GM12874 (cell line): ENCODE results near the gene KCTD16.

Experiments used
- TF ChIP-seq, protein P1 (sequence below): IDR thresholded peaks from 2 replicates; pipeline ENCODE4 v1.5.1; 2011; ENCODE audit warnings: low read depth, mild to moderate bottlenecking, control low read depth, low read length, moderate library complexity; ENCODE audit not compliant: insufficient read depth

Gene KCTD16

GRCh38 chr5:144142139-144142823 is 28.4 kb upstream of the KCTD16 start:
- TF ChIP-seq, protein P1, sequence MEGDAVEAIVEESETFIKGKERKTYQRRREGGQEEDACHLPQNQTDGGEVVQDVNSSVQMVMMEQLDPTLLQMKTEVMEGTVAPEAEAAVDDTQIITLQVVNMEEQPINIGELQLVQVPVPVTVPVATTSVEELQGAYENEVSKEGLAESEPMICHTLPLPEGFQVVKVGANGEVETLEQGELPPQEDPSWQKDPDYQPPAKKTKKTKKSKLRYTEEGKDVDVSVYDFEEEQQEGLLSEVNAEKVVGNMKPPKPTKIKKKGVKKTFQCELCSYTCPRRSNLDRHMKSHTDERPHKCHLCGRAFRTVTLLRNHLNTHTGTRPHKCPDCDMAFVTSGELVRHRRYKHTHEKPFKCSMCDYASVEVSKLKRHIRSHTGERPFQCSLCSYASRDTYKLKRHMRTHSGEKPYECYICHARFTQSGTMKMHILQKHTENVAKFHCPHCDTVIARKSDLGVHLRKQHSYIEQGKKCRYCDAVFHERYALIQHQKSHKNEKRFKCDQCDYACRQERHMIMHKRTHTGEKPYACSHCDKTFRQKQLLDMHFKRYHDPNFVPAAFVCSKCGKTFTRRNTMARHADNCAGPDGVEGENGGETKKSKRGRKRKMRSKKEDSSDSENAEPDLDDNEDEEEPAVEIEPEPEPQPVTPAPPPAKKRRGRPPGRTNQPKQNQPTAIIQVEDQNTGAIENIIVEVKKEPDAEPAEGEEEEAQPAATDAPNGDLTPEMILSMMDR: peak; percentile 58; the same call in 1 of the 2 replicates

DNA sequence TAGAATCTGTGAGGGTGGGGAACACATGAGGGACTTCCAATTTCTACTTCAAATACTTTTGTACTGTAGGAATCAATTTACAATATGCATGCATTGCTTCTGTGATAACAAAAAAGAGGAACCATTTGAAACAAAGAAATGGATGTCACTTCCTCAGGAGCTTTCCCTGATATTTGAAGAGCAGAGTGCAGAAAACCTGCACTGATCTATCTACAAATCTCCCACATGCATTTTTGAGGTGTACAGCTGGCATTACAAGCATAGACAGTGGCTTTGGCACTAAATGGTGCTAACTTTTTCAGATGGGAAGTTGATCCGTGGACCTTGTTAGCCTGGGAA is 27.9 kb upstream of the KCTD16 start:
- TF ChIP-seq, protein P1: no peak

- TF ChIP-seq, protein P1: no peak
Measured at GRCh38 chr5:144143625-144144024, 27.0 kb upstream of the KCTD16 start.

- TF ChIP-seq, protein P1: no peak
Measured at GRCh38 chr5:144144956-144145751, 25.5 kb upstream of the KCTD16 start.

GRCh38 chr5:144151026-144151425 is 19.6 kb upstream of the KCTD16 start:
- TF ChIP-seq, protein P1: no peak

- TF ChIP-seq, protein P1: no peak
Measured at GRCh38 chr5:144156767-144157171, 13.9 kb upstream of the KCTD16 start.

GRCh38 chr5:144162686-144163085 is 8.0 kb upstream of the KCTD16 start:
- TF ChIP-seq, protein P1: no peak
